HEK293 (cell line): ENCODE data around the gene ISM2.
"Not testable (repeated sequence)": the region's sequence is repeated elsewhere in the genome, so short reads cannot be mapped to it uniquely, and the experiment has no call there.

Experiments used
- CTCF ChIA-PET: fragments of 350-600 bp; formaldehyde crosslinking; extraction: SDS; loops from one replicate; lab custom pipeline; 2021; ENCODE audit warnings: antibody characterized with exemption; lab: Yijun Ruan, JAX
- POLR2A ChIA-PET: fragments of 300-600 bp; formaldehyde crosslinking; extraction: SDS; loops from one replicate; lab custom pipeline; 2020; ENCODE audit warnings: antibody characterized with exemption, inconsistent platforms; lab: Yijun Ruan, JAX
- H3K27ac ChIP-seq: fragments of 200-500 bp; sonication (Bioruptor generic); 2 replicates; pipeline ENCODE4 v1.5.1; 2014; ENCODE audit warnings: low read depth, low read length, control low read depth, inconsistent platforms; ENCODE audit errors: extremely low read depth
- H3K36me3 ChIP-seq, 2 experiments: fragments of 200-500 bp in 1 of 2; sonication (Bioruptor generic) in 1 of 2; 1 replicate in 1 of 2; 2 replicates in 1 of 2; pipeline ENCODE4 v1.5.1; 2014 to 2017; ENCODE audit warnings: inconsistent platforms in 2 of 2, low read length in 2 of 2; ENCODE audit not compliant: control insufficient read depth in 2 of 2, insufficient read depth in 1 of 2
- H3K4me1 ChIP-seq: fragments of 200-500 bp; sonication (Bioruptor generic); 2 replicates; pipeline ENCODE4 v1.5.1; 2014; ENCODE audit warnings: mild to moderate bottlenecking, low read length, inconsistent platforms; ENCODE audit not compliant: control insufficient read depth, insufficient read depth
- H3K4me3 ChIP-seq: 2 replicates; pipeline ENCODE4 v1.5.1; 2011; ENCODE audit warnings: low read depth, mild to moderate bottlenecking, control low read depth, low read length, moderate library complexity
- H3K9me3 ChIP-seq: fragments of 200-500 bp; sonication (Bioruptor generic); 2 replicates; pipeline ENCODE4 v1.5.1; 2014; ENCODE audit warnings: low read depth, low read length, inconsistent platforms; ENCODE audit not compliant: control insufficient read depth, insufficient read depth
- KLF10 ChIP-seq: fragments of 450-650 bp; IDR thresholded peaks from 2 replicates; pipeline ENCODE4 v1.5.1; 2018; ENCODE audit warnings: missing biosample characterization, mild to moderate bottlenecking, missing genetic modification characterization
- KLF8 ChIP-seq: fragments of 450-650 bp; formaldehyde crosslinking; IDR thresholded peaks from 2 replicates; pipeline ENCODE4 v1.5.1; 2016; ENCODE audit warnings: missing biosample characterization, missing genetic modification characterization
- OSR2 ChIP-seq: fragments of 450-650 bp; formaldehyde crosslinking; IDR thresholded peaks from 2 replicates; pipeline ENCODE4 v1.5.1; 2016; ENCODE audit warnings: missing biosample characterization, missing genetic modification characterization
- ZEB2 ChIP-seq: fragments of 450-650 bp; formaldehyde crosslinking; IDR thresholded peaks from 2 replicates; pipeline ENCODE4 v1.5.1; 2016; ENCODE audit warnings: missing biosample characterization, missing genetic modification characterization
- ZFHX2 ChIP-seq: fragments of 450-650 bp; formaldehyde crosslinking; conservative IDR thresholded peaks from 2 replicates; pipeline ENCODE4 v1.5.1; 2016; ENCODE audit warnings: missing biosample characterization, missing genetic modification characterization
- ZNF140 ChIP-seq: fragments of 450-650 bp; formaldehyde crosslinking; IDR thresholded peaks from 2 replicates; pipeline ENCODE4 v1.5.1; 2016; ENCODE audit warnings: missing biosample characterization, missing genetic modification characterization
- ZNF146 ChIP-seq: fragments of 450-650 bp; formaldehyde crosslinking; IDR thresholded peaks from 2 replicates; pipeline ENCODE4 v1.5.1; 2016; ENCODE audit warnings: missing biosample characterization, missing genetic modification characterization
- ZNF292 ChIP-seq: fragments of 450-650 bp; formaldehyde crosslinking; IDR thresholded peaks from 2 replicates; pipeline ENCODE4 v1.5.1; 2016; ENCODE audit warnings: low read depth, missing biosample characterization, missing genetic modification characterization, borderline replicate concordance
- ZNF423 ChIP-seq: fragments of 450-650 bp; formaldehyde crosslinking; IDR thresholded peaks from 2 replicates; pipeline ENCODE4 v1.5.1; 2016; ENCODE audit warnings: missing biosample characterization, missing genetic modification characterization
- ZNF544 ChIP-seq: fragments of 450-650 bp; formaldehyde crosslinking; IDR thresholded peaks from 2 replicates; pipeline ENCODE4 v1.5.0; 2017; ENCODE audit warnings: missing biosample characterization, missing genetic modification characterization
- ZNF555 ChIP-seq: fragments of 450-650 bp; formaldehyde crosslinking; conservative IDR thresholded peaks from 2 replicates; pipeline ENCODE4 v1.5.1; 2017; ENCODE audit warnings: missing biosample characterization, mild to moderate bottlenecking, missing genetic modification characterization, inconsistent platforms
- ZNF571 ChIP-seq: fragments of 450-650 bp; formaldehyde crosslinking; IDR thresholded peaks from 2 replicates; pipeline ENCODE4 v1.5.0; 2017; ENCODE audit warnings: missing biosample characterization, missing genetic modification characterization
- ZNF585B ChIP-seq: fragments of 450-650 bp; formaldehyde crosslinking; IDR thresholded peaks from 2 replicates; pipeline ENCODE4 v1.5.1; 2016; ENCODE audit warnings: missing biosample characterization, missing genetic modification characterization
- ZNF623 ChIP-seq: fragments of 450-650 bp; formaldehyde crosslinking; IDR thresholded peaks from 2 replicates; pipeline ENCODE4 v1.5.1; 2016; ENCODE audit warnings: missing biosample characterization, missing genetic modification characterization
- ZNF626 ChIP-seq: fragments of 450-650 bp; sonication (Bioruptor Pico); formaldehyde crosslinking; IDR thresholded peaks from 2 replicates; pipeline ENCODE4 v1.5.1; 2018; ENCODE audit warnings: missing biosample characterization, missing genetic modification characterization, inconsistent platforms
- ZNF670 ChIP-seq: fragments of 450-650 bp; formaldehyde crosslinking; IDR thresholded peaks from 2 replicates; pipeline ENCODE4 v1.5.1; 2016; ENCODE audit warnings: missing biosample characterization, missing genetic modification characterization, low read depth
- ZNF768 ChIP-seq: fragments of 450-650 bp; formaldehyde crosslinking; IDR thresholded peaks from 2 replicates; pipeline ENCODE4 v1.5.1; 2018; ENCODE audit warnings: missing biosample characterization, mild to moderate bottlenecking, missing genetic modification characterization
- ZSCAN16 ChIP-seq: fragments of 450-650 bp; formaldehyde crosslinking; IDR thresholded peaks from 2 replicates; pipeline ENCODE4 v1.5.1; 2016; ENCODE audit warnings: missing biosample characterization, missing genetic modification characterization
- ZSCAN30 ChIP-seq: fragments of 450-650 bp; IDR thresholded peaks from 2 replicates; pipeline ENCODE4 v1.5.1; 2018; ENCODE audit warnings: missing biosample characterization, mild to moderate bottlenecking, missing genetic modification characterization, moderate library complexity
- TF ChIP-seq, protein P1 (sequence below): fragments of 450-650 bp; IDR thresholded peaks from 2 replicates; pipeline ENCODE4 v1.5.1; 2018; ENCODE audit warnings: missing biosample characterization, mild to moderate bottlenecking, missing genetic modification characterization
- TF ChIP-seq, protein P2 (sequence below): fragments of 450-650 bp; formaldehyde crosslinking; IDR thresholded peaks from 2 replicates; pipeline ENCODE4 v1.5.1; 2016; ENCODE audit warnings: missing biosample characterization, missing genetic modification characterization, borderline replicate concordance
- TF ChIP-seq, protein P3 (sequence below): fragments of 450-650 bp; formaldehyde crosslinking; IDR thresholded peaks from 2 replicates; pipeline ENCODE4 v1.5.1; 2017; ENCODE audit warnings: missing biosample characterization, missing genetic modification characterization

The ISM2 gene

DNA sequence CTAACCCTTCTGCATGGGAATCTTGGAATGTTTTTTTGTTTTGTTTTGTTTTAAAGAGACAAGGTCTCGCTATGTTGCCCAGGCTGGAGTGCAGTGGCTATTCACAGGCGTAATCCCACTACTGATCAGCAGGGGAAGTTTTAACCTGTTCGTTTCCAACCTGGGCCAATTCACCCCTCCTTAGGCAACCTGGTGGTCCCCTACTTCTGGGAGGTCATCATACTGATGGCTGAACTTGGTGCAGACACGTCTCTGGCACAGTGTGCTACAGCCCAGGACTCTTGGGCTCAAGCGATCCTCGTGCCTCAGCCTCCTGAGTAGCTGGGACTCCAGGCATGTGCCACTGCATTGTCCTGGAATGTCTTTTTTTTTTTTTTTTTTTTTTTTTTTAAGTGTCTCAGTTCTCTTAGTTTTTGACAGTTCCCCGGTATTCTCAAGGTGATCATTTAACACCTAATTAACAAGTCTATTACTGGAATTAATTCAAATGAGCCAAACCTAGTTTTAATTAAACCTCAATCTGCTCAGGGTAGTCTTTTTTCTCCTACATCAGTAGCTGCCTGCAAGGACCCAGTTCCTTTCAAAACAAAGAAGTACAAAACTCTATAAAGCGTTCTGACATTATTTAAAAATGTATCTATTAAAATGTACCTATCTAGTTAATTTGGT lies 49.0 kb upstream of the ISM2 start (continued):
- TF ChIP-seq, protein P1, sequence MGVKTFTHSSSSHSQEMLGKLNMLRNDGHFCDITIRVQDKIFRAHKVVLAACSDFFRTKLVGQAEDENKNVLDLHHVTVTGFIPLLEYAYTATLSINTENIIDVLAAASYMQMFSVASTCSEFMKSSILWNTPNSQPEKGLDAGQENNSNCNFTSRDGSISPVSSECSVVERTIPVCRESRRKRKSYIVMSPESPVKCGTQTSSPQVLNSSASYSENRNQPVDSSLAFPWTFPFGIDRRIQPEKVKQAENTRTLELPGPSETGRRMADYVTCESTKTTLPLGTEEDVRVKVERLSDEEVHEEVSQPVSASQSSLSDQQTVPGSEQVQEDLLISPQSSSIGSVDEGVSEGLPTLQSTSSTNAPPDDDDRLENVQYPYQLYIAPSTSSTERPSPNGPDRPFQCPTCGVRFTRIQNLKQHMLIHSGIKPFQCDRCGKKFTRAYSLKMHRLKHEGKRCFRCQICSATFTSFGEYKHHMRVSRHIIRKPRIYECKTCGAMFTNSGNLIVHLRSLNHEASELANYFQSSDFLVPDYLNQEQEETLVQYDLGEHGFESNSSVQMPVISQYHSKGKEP (tag by site-specific recombination) = no peak
- TF ChIP-seq ZNF544 = no peak
- TF ChIP-seq ZNF555 (tag by site-specific recombination) = no peak
- TF ChIP-seq ZNF623 (tag by site-specific recombination) = no peak
- TF ChIP-seq ZFHX2 (tag by site-specific recombination) = no peak
- TF ChIP-seq, protein P2, sequence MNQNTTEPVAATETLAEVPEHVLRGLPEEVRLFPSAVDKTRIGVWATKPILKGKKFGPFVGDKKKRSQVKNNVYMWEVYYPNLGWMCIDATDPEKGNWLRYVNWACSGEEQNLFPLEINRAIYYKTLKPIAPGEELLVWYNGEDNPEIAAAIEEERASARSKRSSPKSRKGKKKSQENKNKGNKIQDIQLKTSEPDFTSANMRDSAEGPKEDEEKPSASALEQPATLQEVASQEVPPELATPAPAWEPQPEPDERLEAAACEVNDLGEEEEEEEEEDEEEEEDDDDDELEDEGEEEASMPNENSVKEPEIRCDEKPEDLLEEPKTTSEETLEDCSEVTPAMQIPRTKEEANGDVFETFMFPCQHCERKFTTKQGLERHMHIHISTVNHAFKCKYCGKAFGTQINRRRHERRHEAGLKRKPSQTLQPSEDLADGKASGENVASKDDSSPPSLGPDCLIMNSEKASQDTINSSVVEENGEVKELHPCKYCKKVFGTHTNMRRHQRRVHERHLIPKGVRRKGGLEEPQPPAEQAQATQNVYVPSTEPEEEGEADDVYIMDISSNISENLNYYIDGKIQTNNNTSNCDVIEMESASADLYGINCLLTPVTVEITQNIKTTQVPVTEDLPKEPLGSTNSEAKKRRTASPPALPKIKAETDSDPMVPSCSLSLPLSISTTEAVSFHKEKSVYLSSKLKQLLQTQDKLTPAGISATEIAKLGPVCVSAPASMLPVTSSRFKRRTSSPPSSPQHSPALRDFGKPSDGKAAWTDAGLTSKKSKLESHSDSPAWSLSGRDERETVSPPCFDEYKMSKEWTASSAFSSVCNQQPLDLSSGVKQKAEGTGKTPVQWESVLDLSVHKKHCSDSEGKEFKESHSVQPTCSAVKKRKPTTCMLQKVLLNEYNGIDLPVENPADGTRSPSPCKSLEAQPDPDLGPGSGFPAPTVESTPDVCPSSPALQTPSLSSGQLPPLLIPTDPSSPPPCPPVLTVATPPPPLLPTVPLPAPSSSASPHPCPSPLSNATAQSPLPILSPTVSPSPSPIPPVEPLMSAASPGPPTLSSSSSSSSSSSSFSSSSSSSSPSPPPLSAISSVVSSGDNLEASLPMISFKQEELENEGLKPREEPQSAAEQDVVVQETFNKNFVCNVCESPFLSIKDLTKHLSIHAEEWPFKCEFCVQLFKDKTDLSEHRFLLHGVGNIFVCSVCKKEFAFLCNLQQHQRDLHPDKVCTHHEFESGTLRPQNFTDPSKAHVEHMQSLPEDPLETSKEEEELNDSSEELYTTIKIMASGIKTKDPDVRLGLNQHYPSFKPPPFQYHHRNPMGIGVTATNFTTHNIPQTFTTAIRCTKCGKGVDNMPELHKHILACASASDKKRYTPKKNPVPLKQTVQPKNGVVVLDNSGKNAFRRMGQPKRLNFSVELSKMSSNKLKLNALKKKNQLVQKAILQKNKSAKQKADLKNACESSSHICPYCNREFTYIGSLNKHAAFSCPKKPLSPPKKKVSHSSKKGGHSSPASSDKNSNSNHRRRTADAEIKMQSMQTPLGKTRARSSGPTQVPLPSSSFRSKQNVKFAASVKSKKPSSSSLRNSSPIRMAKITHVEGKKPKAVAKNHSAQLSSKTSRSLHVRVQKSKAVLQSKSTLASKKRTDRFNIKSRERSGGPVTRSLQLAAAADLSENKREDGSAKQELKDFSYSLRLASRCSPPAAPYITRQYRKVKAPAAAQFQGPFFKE (tag by site-specific recombination) = no peak
- TF ChIP-seq ZNF571 (tag by site-specific recombination) = no peak
- TF ChIP-seq ZNF768 (tag by site-specific recombination) = no peak
- no peak for TF ChIP-seq ZSCAN16 (tag by site-specific recombination)

DNA sequence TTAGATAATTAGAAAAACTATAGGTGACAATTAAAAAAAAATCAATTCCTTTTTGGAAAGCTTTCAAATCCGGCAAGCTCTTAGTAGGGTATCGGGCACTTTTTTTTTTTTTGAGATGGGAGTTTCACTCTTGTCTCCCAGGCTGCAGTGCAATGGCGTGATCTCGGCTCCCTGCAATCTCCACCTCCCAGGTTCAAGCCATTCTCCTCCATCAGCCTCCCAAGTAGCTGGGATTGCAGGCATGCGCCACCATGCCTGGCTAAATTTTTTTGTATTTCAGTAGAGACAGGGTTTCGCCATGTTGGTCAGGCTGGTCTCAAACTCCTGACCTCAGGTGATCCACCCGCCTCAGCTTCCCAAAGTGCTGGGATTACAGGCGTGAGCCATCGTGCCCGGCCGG lies 46.6 kb upstream of the ISM2 start:
- POLR2A ChIA-PET, H3K4me3 ChIP-seq, H3K9me3 ChIP-seq, H3K27ac ChIP-seq: not testable (repeated sequence)
- CTCF ChIA-PET = interaction anchor here (0.6 to 1.3 kb wide), 4 partner anchors 87 to 1723 kb away, joined by 3 to 4 read pairs (median 4); no protein-coding TSS in a partner anchor
- Histone ChIP-seq H3K36me3 (peaks cover 8 to 31% of the 10 kb centered on the region in 2 experiments), H3K4me1 (peaks cover 12% of the 10 kb centered on the region)

DNA sequence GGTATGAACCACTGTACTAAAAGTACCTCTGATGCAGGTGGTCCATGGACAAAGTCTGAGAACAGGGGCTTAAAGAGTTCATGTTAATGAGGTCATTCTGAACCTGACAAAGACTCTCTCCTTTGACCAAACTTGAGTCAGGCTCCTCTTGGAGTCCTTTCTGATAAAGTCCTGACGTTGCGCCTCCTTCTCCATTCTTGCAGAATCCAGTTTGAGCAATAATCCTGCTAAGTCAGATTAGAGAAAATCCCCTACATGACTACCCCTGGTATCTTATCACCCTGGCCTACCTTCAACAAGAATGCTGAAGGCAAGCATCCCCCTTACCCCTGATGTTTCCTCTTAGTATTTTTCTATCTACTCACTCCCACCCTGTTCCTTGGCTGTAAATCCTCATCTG lies 46.0 kb upstream of the ISM2 start:
- TF ChIP-seq KLF10 (tag by site-specific recombination) = no peak
- no peak for TF ChIP-seq OSR2 (tag by site-specific recombination)
- TF ChIP-seq ZNF423 (tag by site-specific recombination) = no peak
- no peak for TF ChIP-seq ZNF585B (tag by site-specific recombination)
- TF ChIP-seq ZNF140 (tag by site-specific recombination) = no peak
- no peak for TF ChIP-seq ZNF670
- TF ChIP-seq ZEB2 (tag by site-specific recombination) = no peak
- no peak for TF ChIP-seq KLF8
- TF ChIP-seq, protein P3, sequence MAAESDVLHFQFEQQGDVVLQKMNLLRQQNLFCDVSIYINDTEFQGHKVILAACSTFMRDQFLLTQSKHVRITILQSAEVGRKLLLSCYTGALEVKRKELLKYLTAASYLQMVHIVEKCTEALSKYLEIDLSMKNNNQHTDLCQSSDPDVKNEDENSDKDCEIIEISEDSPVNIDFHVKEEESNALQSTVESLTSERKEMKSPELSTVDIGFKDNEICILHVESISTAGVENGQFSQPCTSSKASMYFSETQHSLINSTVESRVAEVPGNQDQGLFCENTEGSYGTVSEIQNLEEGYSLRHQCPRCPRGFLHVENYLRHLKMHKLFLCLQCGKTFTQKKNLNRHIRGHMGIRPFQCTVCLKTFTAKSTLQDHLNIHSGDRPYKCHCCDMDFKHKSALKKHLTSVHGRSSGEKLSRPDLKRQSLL = no peak
- no peak for TF ChIP-seq ZNF146 (tag by site-specific recombination)
- no peak for TF ChIP-seq ZNF292 (tag by site-specific recombination)
- no peak for TF ChIP-seq ZNF626 (tag by site-specific recombination)
- TF ChIP-seq ZSCAN30 (tag by site-specific recombination) = no peak
- POLR2A ChIA-PET = no interaction called here
- CTCF ChIA-PET = interaction anchor here (0.6 kb wide), 2 partner anchors 631 to 1723 kb away, joined by 3 to 4 read pairs; no protein-coding TSS in a partner anchor
- peaks cover 12% of the 10 kb centered on the region for H3K4me1 ChIP-seq
- peaks cover 4 to 25% of the 10 kb centered on the region in 2 experiments for H3K36me3 ChIP-seq
- H3K27ac ChIP-seq = no peak overlapping the region
- H3K9me3 ChIP-seq = no peaks in the 10 kb centered on the region
- H3K4me3 ChIP-seq = no peak overlapping the region
